Suppressor macrophage (primary cell): ENCODE results near the gene PLXNB3.
"Not testable (repeated sequence)": the region's sequence is repeated elsewhere in the genome, so short reads cannot be mapped to it uniquely, and the experiment has no call there.

Experiments used
- DNase-seq, 4 experiments: peaks; one replicate each; pipeline ENCODE4 v3.0.0-alpha.2; 2020 to 2022
- total RNA-seq, 17 experiments: gene quantifications; one replicate each; lab custom pipeline; 2026; ENCODE audit warnings: mixed read lengths in 6 of 17, inconsistent platforms in 3 of 17; lab: John Stamatoyannopoulos, UW

Gene PLXNB3
- 0.07 to 1.9 (median 0.44) reads per million in 17 experiments for total RNA-seq

GRCh38 chrX:153763989-153764755 is at the start of gene PLXNB3:
PLXNB3 (plus strand) TSS chrX:153764249; CDS start chrX:153765536, 1,287 bp downstream.
- peak; percentile 77 to 87 (median 80) for DNase-seq

- DNase-seq, result peak; percentile 14 to 67 (median 40)
These were observed 49.8 kb upstream of the PLXNB3 start for GRCh38 chrX:153714256-153714655.

- DNase-seq, result no peak
These were observed 46.6 kb upstream of the PLXNB3 start for GRCh38 chrX:153717445-153717844.

- no peak for DNase-seq
These were observed 44.8 kb upstream of the PLXNB3 start for GRCh38 chrX:153719238-153719637.

- DNase-seq, result no peak
These were observed 44.3 kb upstream of the PLXNB3 start for GRCh38 chrX:153719701-153720100.

- peak; percentile 85 to 93 (median 87) for DNase-seq
These were observed 41.2 kb upstream of the PLXNB3 start for GRCh38 chrX:153722704-153723350.

- peak; percentile 37 to 62 (median 46) for DNase-seq
These were observed 40.4 kb upstream of the PLXNB3 start for GRCh38 chrX:153723351-153724251.

GRCh38 chrX:153724252-153725038 is 39.6 kb upstream of the PLXNB3 start, which contains the start of the genes ABCD1 and BCAP31:
ABCD1 (plus strand) TSS chrX:153724856; CDS start chrX:153725267, 411 bp downstream.
BCAP31 (minus strand) TSS chrX:153724387; CDS start chrX:153723244, 1,143 bp downstream.
- DNase-seq, result peak; percentile 92 to 96 (median 94)

- DNase-seq, result peak in 1 of 4 experiments; percentile 10
These were observed 38.8 kb upstream of the PLXNB3 start for GRCh38 chrX:153725039-153725831.

- DNase-seq, result no peak
These were observed 38.2 kb upstream of the PLXNB3 start for GRCh38 chrX:153725832-153726285.

- peak; percentile 79 to 92 (median 90) for DNase-seq
These were observed 37.5 kb upstream of the PLXNB3 start for GRCh38 chrX:153726286-153727122.

- DNase-seq, result peak; percentile 24 to 65 (median 56)
These were observed 36.7 kb upstream of the PLXNB3 start for GRCh38 chrX:153727123-153727931.

GRCh38 chrX:153728095-153728494 is 36.0 kb upstream of the PLXNB3 start:
- no peak for DNase-seq

GRCh38 chrX:153728951-153729631 is 35.0 kb upstream of the PLXNB3 start:
- no peak for DNase-seq

GRCh38 chrX:153730115-153730514 is 33.9 kb upstream of the PLXNB3 start:
- not testable (repeated sequence) for DNase-seq

- DNase-seq, result no peak
These were observed 32.8 kb upstream of the PLXNB3 start for GRCh38 chrX:153731117-153731844.

GRCh38 chrX:153731845-153732215 is 32.2 kb upstream of the PLXNB3 start:
- peak in 1 of 4 experiments; percentile 20 for DNase-seq
